GM12878 (cell line): ENCODE measurements around the gene PLEKHA6. TPM values are rescaled to one million over a fixed set of nuclear protein-coding genes. Genes with fewer than 3 reads are reported as not detected.

Source experiments
- ATAC-seq: fragments of 200-7000 bp; cut with Tn5 transposase; 3 replicates; pipeline ENCODE4 v1.9.1; 2020; ENCODE audit warnings: mild to moderate bottlenecking, moderate library complexity
- BruUV-seq: library from RNA; stranded (reverse); fragments of 400-500 nt; replicated peaks from 2 replicates; lab custom pipeline; 2021; lab: Mats Ljungman, UMichigan
- CTCF ChIA-PET: fragments of 300-600 bp; sonication (Branson Sonifier 250); formaldehyde crosslinking; extraction: SDS; loops from one replicate; lab custom pipeline; 2021; ENCODE audit warnings: inconsistent platforms; lab: Yijun Ruan, JAX
- POLR2A ChIA-PET: fragments of 350-600 bp; formaldehyde crosslinking; extraction: SDS; loops from one replicate; lab custom pipeline; 2021; ENCODE audit warnings: inconsistent platforms; lab: Charles Lee
- RAD21 ChIA-PET: fragments of 300-600 bp; sonication (Branson Sonifier 250); formaldehyde crosslinking; loops from one replicate; lab custom pipeline; 2023; ENCODE audit warnings: antibody characterized with exemption; ENCODE audit not compliant: unreplicated experiment; lab: Charles Lee
- SMC1A ChIA-PET: fragments of 300-600 bp; sonication (Branson Sonifier 250); formaldehyde crosslinking; loops from one replicate; lab custom pipeline; 2023; ENCODE audit not compliant: unreplicated experiment, uncharacterized antibody; lab: Charles Lee
- DNase-seq: peaks from one replicate; pipeline ENCODE4 v3.0.0-alpha.2; 2011; ENCODE audit warnings: low read depth, low spot score
- FAIRE-seq: peaks from 3 replicates; lab custom pipeline; 2011; peaks lifted over from hg19 to GRCh38; lab: Jason Lieb, UNC
- H2AFZ ChIP-seq: 2 replicates; pipeline ENCODE4 v1.6.0; 2011; ENCODE audit warnings: low read depth, low read length, control low read depth; ENCODE audit not compliant: control insufficient read depth
- H3K27ac ChIP-seq: 2 replicates; pipeline ENCODE4 v1.5.1; 2011; ENCODE audit warnings: control low read depth; ENCODE audit not compliant: control insufficient read depth, insufficient read depth
- H3K27me3 ChIP-seq, 2 experiments: replicated peaks in 1 of 2; 2 replicates each; pipeline versions ENCODE4 v1.6.0 to v1.6.1; 2011; ENCODE audit warnings: low read length in 1 of 2; ENCODE audit not compliant: control insufficient read depth in 2 of 2, insufficient read depth in 2 of 2
- H3K36me3 ChIP-seq, 2 experiments: 2 replicates each; pipeline ENCODE4 v1.5.1; 2011; ENCODE audit warnings: low read length in 1 of 2; ENCODE audit not compliant: control insufficient read depth in 2 of 2, insufficient read depth in 2 of 2
- H3K4me1 ChIP-seq: 2 replicates; pipeline ENCODE4 v1.6.1; 2011; ENCODE audit warnings: mild to moderate bottlenecking, low read length, moderate library complexity, mixed read lengths; ENCODE audit not compliant: control insufficient read depth, insufficient read depth
- H3K4me2 ChIP-seq: 2 replicates; pipeline ENCODE4 v1.6.0; 2011; ENCODE audit warnings: control low read depth; ENCODE audit not compliant: control insufficient read depth, insufficient read depth
- H3K4me3 ChIP-seq: fragments of 200-600 bp; sonication (generic); 2 replicates; pipeline ENCODE4 v1.5.1; 2016
- H3K79me2 ChIP-seq: 2 replicates; pipeline ENCODE4 v1.6.0; 2011; ENCODE audit warnings: low read length; ENCODE audit not compliant: control insufficient read depth, insufficient read depth
- H3K9ac ChIP-seq: 2 replicates; pipeline ENCODE4 v1.8.0; 2011; ENCODE audit warnings: low read length, control low read depth, mixed read lengths; ENCODE audit not compliant: control insufficient read depth, insufficient read depth
- H3K9me3 ChIP-seq: replicated peaks from 3 replicates; pipeline ENCODE4 v1.5.1; 2011; ENCODE audit warnings: mild to moderate bottlenecking, low read length; ENCODE audit not compliant: control insufficient read depth, insufficient read depth
- H4K20me1 ChIP-seq: 2 replicates; pipeline ENCODE4 v1.6.0; 2011; ENCODE audit not compliant: control insufficient read depth, insufficient read depth
- BCL11A ChIP-seq: IDR thresholded peaks from 2 replicates; pipeline ENCODE4 v1.6.1; 2011; ENCODE audit warnings: low read depth, low read length
- BHLHE40 ChIP-seq, 2 experiments: fragments of 450-650 bp in 1 of 2; IDR thresholded peaks; 2 replicates each; pipeline ENCODE4 v1.6.1; 2011 to 2017; ENCODE audit warnings: low read depth in 2 of 2, borderline replicate concordance in 1 of 2, improper control_type of control experiment in 1 of 2, low read length in 1 of 2, mild to moderate bottlenecking in 1 of 2
- DPF2 ChIP-seq: fragments of 450-650 bp; IDR thresholded peaks from 2 replicates; pipeline ENCODE4 v1.6.1; 2017; ENCODE audit warnings: mild to moderate bottlenecking
- ELK1 ChIP-seq: IDR thresholded peaks from 2 replicates; pipeline ENCODE4 v1.6.1; 2012; ENCODE audit warnings: low read depth, low read length, improper control_type of control experiment
- EP300 ChIP-seq, 2 experiments: fragments of 150-350 bp in 1 of 2; IDR thresholded peaks; 2 replicates each; pipeline ENCODE4 v1.6.1; 2011 to 2012; ENCODE audit warnings: low read depth in 2 of 2, low read length in 2 of 2, borderline replicate concordance in 1 of 2, improper control_type of control experiment in 1 of 2, inconsistent platforms in 1 of 2; ENCODE audit not compliant: control insufficient read depth in 1 of 2
- GATAD2B ChIP-seq: fragments of 450-650 bp; conservative IDR thresholded peaks from 2 replicates; pipeline ENCODE4 v1.6.1; 2017; ENCODE audit warnings: low read depth, mild to moderate bottlenecking, moderate library complexity
- IRF3 ChIP-seq: fragments of 450-650 bp; IDR thresholded peaks from 2 replicates; pipeline ENCODE4 v1.6.1; 2014; ENCODE audit warnings: mild to moderate bottlenecking
- NFIC ChIP-seq: IDR thresholded peaks from 2 replicates; pipeline ENCODE4 v1.6.1; 2012; ENCODE audit warnings: low read depth, mild to moderate bottlenecking, inconsistent platforms, low read length, moderate library complexity
- RUNX3 ChIP-seq: IDR thresholded peaks from 2 replicates; pipeline ENCODE4 v1.6.1; 2012; ENCODE audit warnings: low read length, inconsistent platforms
- STAT1 ChIP-seq: fragments of 450-650 bp; conservative IDR thresholded peaks from 2 replicates; pipeline ENCODE4 v1.6.1; 2014; ENCODE audit warnings: antibody characterized with exemption, mild to moderate bottlenecking
- YY1 ChIP-seq: IDR thresholded peaks from 2 replicates; pipeline ENCODE4 v1.6.1; 2011; ENCODE audit warnings: low read depth, mild to moderate bottlenecking, low read length
- WGBS: methylation state at CpG from one replicate; pipeline ENCODE4 v1.1.6; 2016; ENCODE audit warnings: low lambda C conversion rate; ENCODE audit not compliant: insufficient replicate concordance, insufficient coverage; ENCODE audit errors: missing lambda C conversion rate; 5-methylcytosine and 5-hydroxymethylcytosine counted together
- in situ Hi-C: fragments of 300-500 bp; cut with MboI; formaldehyde crosslinking; loops from 9 replicates; pipeline ENCODE4 v1.14.3; 2018; ENCODE audit warnings: mixed read lengths
- intact Hi-C: fragments of 100-400 bp; cut with micrococcal nuclease; formaldehyde crosslinking; loops from one replicate; pipeline ENCODE4 v1.14.2; 2022; ENCODE audit not compliant: unreplicated experiment
- polyA plus RNA-seq, 11 experiments: library from polyadenylated mRNA; depleted of rRNA in 4 of 11; unstranded in 6 of 11; stranded (reverse) in 5 of 11; fragments of >200 nt; fragmentation: Nextera tagmentation in 4 of 11; fragmentation: Illumina TruSeq in 1 of 11; extraction: Ambion mirVana in 4 of 11; extraction: Trizol in 1 of 11; gene quantifications; 1 replicate in 1 of 11; 2 replicates in 10 of 11; pipeline versions ENCODE4 v1.2.1 to v1.2.3, GENCODE V29; 2011 to 2016; ENCODE audit warnings: inconsistent platforms in 2 of 11, missing spikeins in 2 of 11, low read depth in 1 of 11
- total RNA-seq, 4 experiments: library from RNA; depleted of rRNA in 3 of 4; stranded (reverse); fragments of >200 nt in 3 of 4; fragmentation: Illumina TruSeq in 1 of 4; extraction: Trizol in 1 of 4; gene quantifications; 2 replicates each; pipeline versions ENCODE4 v1.2.1 to v1.2.3, GENCODE V29; 2013 to 2021
- TF ChIP-seq, protein P1 (sequence below): IDR thresholded peaks from 2 replicates; pipeline ENCODE4 v1.6.1; 2011; ENCODE audit warnings: borderline replicate concordance, low read depth, mild to moderate bottlenecking, moderate library complexity, low read length; ENCODE audit not compliant: insufficient read depth, poor library complexity, severe bottlenecking

PLEKHA6 gene
- total and polyA plus RNA-seq, 10 of the 15 experiments (the other 5 are each of a cell fraction or from before 2014, with no cell fraction given), result 0.04 to 0.81 (median 0.19) TPM; not detected in 4

GRCh38 chr1:204256531-204256930 lies 103.2 kb downstream of the PLEKHA6 start:
- FAIRE-seq (no peak), ATAC-seq (no peak), DNase-seq (no peak)
- SMC1A ChIA-PET, result interaction anchor here (8.4 kb wide), 1 partner anchor 105 kb away, joined by 86 read pairs; the partner anchor contains the start of gene PLEKHA6
- no peak overlapping the region for H2AFZ ChIP-seq
- H3K9me3 ChIP-seq, result no peaks in the 10 kb centered on the region
- RAD21 ChIA-PET, result interaction anchor here (1.0 to 1.2 kb wide), 3 partner anchors 13 to 142 kb away, joined by 3 to 6 read pairs (median 6); no protein-coding TSS in a partner anchor
- WGBS, result 22% methylated on average over 10 of the region's 10 CpGs
- BruUV-seq, result no TSS peak
- H4K20me1 ChIP-seq, result no peaks in the 10 kb centered on the region; the same call in 1 of the 2 replicates
- TF ChIP-seq DPF2 (no peak), RUNX3 (no peak), NFIC (no peak), ELK1 (no peak), BHLHE40 (IDR thresholded peaks at IDR 0.05; ENCODE audit: borderline replicate concordance in 1 of 2, low read depth in 2 of 2, low read length in 1 of 2) (no peak)
- CTCF ChIA-PET, result interaction anchor here (1.3 to 7.5 kb wide), 4 partner anchors 8 to 141 kb away, joined by 3 to 153 read pairs (median 32); partner anchors contain the start of gene PLEKHA6
- no peaks in the 10 kb centered on the region for H3K79me2 ChIP-seq
- in situ Hi-C loops, result no loop called here
- no peak overlapping the region for H3K27ac ChIP-seq
- H3K9ac ChIP-seq, result no peak overlapping the region
- H3K4me1 ChIP-seq, result no peaks in the 10 kb centered on the region
- POLR2A ChIA-PET, result no interaction called here
- H3K4me3 ChIP-seq, result no peak overlapping the region
- peaks cover 2 to 5% of the 10 kb centered on the region in 2 experiments for H3K27me3 ChIP-seq
- no peak overlapping the region for H3K4me2 ChIP-seq
- intact Hi-C loops, result no loop called here
- no peaks in the 10 kb centered on the region for H3K36me3 ChIP-seq

- H3K4me3 ChIP-seq, result no peak overlapping the region
- ChIA-PET CTCF (interaction anchor here (1.2 to 7.5 kb wide), 5 partner anchors 7 to 141 kb away, joined by 3 to 153 read pairs (median 9); partner anchors contain the start of gene PLEKHA6), RAD21 (interaction anchor here (1.0 kb wide), 2 partner anchors 14 to 143 kb away, joined by 3 to 6 read pairs; no protein-coding TSS in a partner anchor), SMC1A (no interaction called here), POLR2A (no interaction called here)
- no peak overlapping the region for H3K27ac ChIP-seq
- no peaks in the 10 kb centered on the region for H3K4me1 ChIP-seq
- intact Hi-C loops, result no loop called here
- in situ Hi-C loops, result no loop called here
- no TSS peak for BruUV-seq
- peaks cover 2 to 5% of the 10 kb centered on the region in 2 experiments; a peak in 3 of 4 replicates for H3K27me3 ChIP-seq
- H3K4me2 ChIP-seq, result no peak overlapping the region
- no peaks in the 10 kb centered on the region for H3K36me3 ChIP-seq
- no peaks in the 10 kb centered on the region for H3K9me3 ChIP-seq
- no peaks in the 10 kb centered on the region; the same call in 1 of the 2 replicates for H4K20me1 ChIP-seq
- WGBS, result 2% methylated on average over 5 of the region's 5 CpGs
- DNase-seq (no peak), ATAC-seq (no peak), FAIRE-seq (no peak)
- H3K9ac ChIP-seq, result no peak overlapping the region
- no peak overlapping the region for H2AFZ ChIP-seq
- H3K79me2 ChIP-seq, result no peaks in the 10 kb centered on the region
- TF ChIP-seq YY1, result no peak
- no peak for TF ChIP-seq EP300 (IDR thresholded peaks at IDR 0.05; ENCODE audit: borderline replicate concordance in 1 of 2, control insufficient read depth in 1 of 2, low read depth in 2 of 2, low read length in 2 of 2)
- no peak for TF ChIP-seq BCL11A
- TF ChIP-seq, protein P1, sequence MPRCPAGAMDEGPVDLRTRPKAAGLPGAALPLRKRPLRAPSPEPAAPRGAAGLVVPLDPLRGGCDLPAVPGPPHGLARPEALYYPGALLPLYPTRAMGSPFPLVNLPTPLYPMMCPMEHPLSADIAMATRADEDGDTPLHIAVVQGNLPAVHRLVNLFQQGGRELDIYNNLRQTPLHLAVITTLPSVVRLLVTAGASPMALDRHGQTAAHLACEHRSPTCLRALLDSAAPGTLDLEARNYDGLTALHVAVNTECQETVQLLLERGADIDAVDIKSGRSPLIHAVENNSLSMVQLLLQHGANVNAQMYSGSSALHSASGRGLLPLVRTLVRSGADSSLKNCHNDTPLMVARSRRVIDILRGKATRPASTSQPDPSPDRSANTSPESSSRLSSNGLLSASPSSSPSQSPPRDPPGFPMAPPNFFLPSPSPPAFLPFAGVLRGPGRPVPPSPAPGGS, result no peak
- no peak for TF ChIP-seq IRF3
- no peak for TF ChIP-seq GATAD2B
- no peak for TF ChIP-seq STAT1
These were observed 103.8 kb downstream of the PLEKHA6 start for GRCh38 chr1:204255966-204256365.
